K562 (cell line): ENCODE data around the gene APC2. TPM values are rescaled to one million over a fixed set of nuclear protein-coding genes. Genes with fewer than 3 reads are reported as not detected.

Experiments
- ATF4 ChIP-seq: fragments of 450-650 bp; formaldehyde crosslinking; IDR thresholded peaks from 2 replicates; pipeline ENCODE4 v1.4.0; 2022; ENCODE audit warnings: mild to moderate bottlenecking, moderate library complexity
- GTF3C2 ChIP-seq: IDR thresholded peaks from 3 replicates; pipeline ENCODE4 v1.6.1; 2011; ENCODE audit warnings: borderline replicate concordance, mild to moderate bottlenecking, moderate library complexity; ENCODE audit not compliant: insufficient read length; ENCODE audit errors: extremely low read depth
- POLR2G ChIP-seq: fragments of 200-400 bp; formaldehyde crosslinking; IDR thresholded peaks from 2 replicates; pipeline ENCODE4 v1.6.1; 2017; ENCODE audit warnings: low read depth, mild to moderate bottlenecking, antibody characterized with exemption, low read length, moderate library complexity
- SMAD4 ChIP-seq: fragments of 250-450 bp; sonication (Bioruptor Pico); conservative IDR thresholded peaks from 2 replicates; pipeline ENCODE4 v1.8.0; 2021; ENCODE audit warnings: inconsistent platforms, mild to moderate bottlenecking, moderate library complexity
- TFE3 ChIP-seq: fragments of 450-650 bp; formaldehyde crosslinking; IDR thresholded peaks from 2 replicates; pipeline ENCODE4 v1.4.0; 2020; ENCODE audit warnings: mild to moderate bottlenecking, mixed read lengths
- VEZF1 ChIP-seq: fragments of 200-800 bp; sonication (Bioruptor generic); IDR thresholded peaks from 2 replicates; pipeline ENCODE4 v1.6.1; 2017; ENCODE audit warnings: missing genetic modification characterization, missing compliant biosample characterization
- ZNF445 ChIP-seq: fragments of 250-450 bp; sonication (Bioruptor Pico); IDR thresholded peaks from 2 replicates; pipeline ENCODE4 v1.4.0; 2020; ENCODE audit warnings: low read depth, mild to moderate bottlenecking, moderate library complexity
- ZNF449 ChIP-seq: fragments of 250-450 bp; sonication (Bioruptor Pico); IDR thresholded peaks from 2 replicates; pipeline ENCODE4 v1.8.0; 2022; ENCODE audit warnings: moderate library complexity, mild to moderate bottlenecking, inconsistent platforms
- ZNF512 ChIP-seq: IDR thresholded peaks from 2 replicates; pipeline ENCODE4 v1.6.1; 2016; ENCODE audit warnings: missing genetic modification characterization, missing compliant biosample characterization
- polyA plus RNA-seq, 8 experiments: library from polyadenylated mRNA; depleted of rRNA in 4 of 8; stranded (reverse) in 5 of 8; unstranded in 3 of 8; fragments of >200 nt; fragmentation: Nextera tagmentation in 2 of 8; fragmentation: Illumina TruSeq in 1 of 8; extraction: Ambion mirVana in 2 of 8; extraction: Trizol in 1 of 8; gene quantifications; 2 replicates each; pipeline versions ENCODE4 v1.2.1 to v1.2.3, GENCODE V29; 2011 to 2014; ENCODE audit warnings: inconsistent platforms in 1 of 8, missing spikeins in 1 of 8
- total RNA-seq, 7 experiments: library from RNA; depleted of rRNA in 6 of 7; stranded (reverse); fragments of >200 nt in 6 of 7; fragmentation: Illumina TruSeq in 2 of 7; extraction: Trizol in 2 of 7; gene quantifications; 2 replicates each; pipeline versions ENCODE4 v1.2.1 to v1.2.3, GENCODE V29; 2011 to 2021; ENCODE audit warnings: low replicate concordance in 1 of 7

APC2 gene
- total and polyA plus RNA-seq, 9 of the 15 experiments (the other 6 are each of a cell fraction or from before 2014, with no cell fraction given): 0.01 to 0.40 (median 0.05) TPM; not detected in 3

- TF ChIP-seq GTF3C2 (no peak), ZNF445 (CRISPR knock-in tag) (no peak), POLR2G (0 out of 2 replicates have a peak, but pooled peaks have one; percentile 1), TFE3 (CRISPR knock-in tag) (no peak), VEZF1 (CRISPR knock-in tag) (peak; percentile 13; the same call in 1 of the 2 replicates), ZNF512 (tag) (no peak), ATF4 (CRISPR knock-in tag) (no peak), ZNF449 (CRISPR knock-in tag) (no peak), SMAD4 (CRISPR knock-in tag) (0 out of 2 replicates have a peak, but pooled peaks have one; percentile 37)
Measured at GRCh38 chr19:1400281-1401137, 49.4 kb upstream of the APC2 start (continued).
